GM21786 (cell line): ENCODE results near the gene ERAP2.

Experiments
- ATAC-seq: cut with Tn5 transposase; IDR thresholded peaks from one replicate; pipeline ENCODE4 v1.9.1; 2021; ENCODE audit not compliant: unreplicated experiment

Gene ERAP2

DNA sequence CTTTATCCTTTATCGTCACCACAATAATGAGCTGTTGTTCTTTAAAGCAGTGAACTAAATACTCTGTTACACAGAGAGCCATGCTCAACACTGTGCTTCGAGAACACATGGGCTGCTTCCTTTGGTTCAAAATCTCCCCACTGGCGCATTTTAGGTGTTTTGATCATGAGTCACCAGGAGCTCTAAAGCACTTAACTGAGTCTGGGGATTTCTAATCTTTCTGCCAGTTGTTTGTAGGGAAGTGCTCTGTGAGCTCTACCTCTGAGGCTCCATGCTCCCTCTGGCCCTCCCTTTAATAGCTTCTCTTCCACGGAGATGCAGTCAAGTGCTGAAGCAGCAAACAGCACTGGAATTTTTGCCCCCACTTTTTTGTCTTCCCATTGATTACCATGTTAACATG, 17.0 kb downstream of the ERAP2 start:
- ATAC-seq = no peak

DNA sequence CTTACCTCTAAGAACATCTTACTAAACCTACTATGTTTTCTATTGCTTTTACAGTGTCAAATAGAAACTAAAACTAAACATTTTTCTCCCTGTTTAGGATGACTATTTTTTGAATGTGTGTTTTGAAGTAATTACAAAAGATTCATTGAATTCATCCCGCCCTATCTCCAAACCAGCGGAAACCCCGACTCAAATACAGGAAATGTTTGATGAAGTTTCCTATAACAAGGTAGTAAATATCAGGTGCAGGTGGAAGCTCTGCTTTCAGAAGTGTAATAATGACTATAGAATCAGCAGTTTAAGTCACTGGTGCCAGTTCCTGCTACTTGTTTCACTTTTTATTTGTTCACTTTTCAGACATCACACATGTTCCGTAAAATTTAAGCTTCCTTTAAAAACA, 20.0 kb downstream of the ERAP2 start:
- ATAC-seq = peak; percentile 82

DNA sequence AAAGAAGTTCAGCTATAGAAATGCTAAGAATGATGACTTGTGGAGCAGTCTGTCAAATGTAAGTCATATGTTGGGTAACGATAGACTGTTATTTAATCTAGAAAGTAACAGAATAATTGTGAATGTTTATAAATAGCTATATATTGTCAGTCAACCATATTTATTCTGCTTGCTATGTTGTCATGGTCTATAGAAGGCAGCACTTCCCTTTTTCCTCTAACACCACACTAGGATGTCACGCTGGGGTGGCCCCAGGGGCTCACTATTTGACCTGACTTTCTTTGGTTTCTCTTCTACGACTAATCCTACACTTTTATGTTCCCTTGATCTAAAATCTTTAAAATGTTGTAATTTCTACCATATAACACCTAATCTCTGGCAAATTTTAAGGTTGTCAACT, 20.5 kb downstream of the ERAP2 start:
- peak; percentile 93 for ATAC-seq

DNA sequence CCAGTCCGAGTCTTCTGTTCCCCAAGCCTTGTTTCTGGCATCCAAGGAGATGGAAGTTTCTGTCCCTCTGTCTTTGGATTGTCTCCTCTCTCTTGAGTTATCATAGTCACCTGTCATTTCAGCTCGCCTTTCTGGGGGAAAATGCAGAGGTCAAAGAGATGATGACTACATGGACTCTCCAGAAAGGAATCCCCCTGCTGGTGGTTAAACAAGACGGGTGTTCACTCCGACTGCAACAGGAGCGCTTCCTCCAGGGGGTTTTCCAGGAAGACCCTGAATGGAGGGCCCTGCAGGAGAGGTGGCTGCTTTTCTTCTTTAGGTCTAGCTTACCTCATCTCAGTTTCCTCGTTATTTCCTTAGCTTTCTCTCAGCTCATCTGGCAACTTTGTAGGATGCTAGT, 25.1 kb downstream of the ERAP2 start:
- no peak for ATAC-seq

DNA sequence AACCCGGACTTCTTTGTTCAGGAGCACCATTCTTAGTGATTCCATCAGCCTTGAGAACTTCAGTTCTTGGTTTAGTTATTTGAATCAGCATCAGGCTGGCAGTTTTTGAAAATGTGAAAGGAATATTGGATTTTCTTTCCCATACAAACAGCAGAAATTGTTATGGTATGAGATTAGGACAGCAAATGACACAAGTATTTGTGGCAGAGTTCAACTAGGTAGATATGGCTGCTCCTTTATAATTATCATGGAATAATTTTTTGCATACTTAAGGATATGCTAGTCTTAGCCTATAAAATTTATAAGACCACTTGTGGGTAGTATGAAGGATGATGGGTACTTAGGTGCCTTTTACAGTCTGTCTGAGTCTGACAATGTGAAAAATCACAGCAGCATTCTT, 25.5 kb downstream of the ERAP2 start:
- no peak for ATAC-seq

DNA sequence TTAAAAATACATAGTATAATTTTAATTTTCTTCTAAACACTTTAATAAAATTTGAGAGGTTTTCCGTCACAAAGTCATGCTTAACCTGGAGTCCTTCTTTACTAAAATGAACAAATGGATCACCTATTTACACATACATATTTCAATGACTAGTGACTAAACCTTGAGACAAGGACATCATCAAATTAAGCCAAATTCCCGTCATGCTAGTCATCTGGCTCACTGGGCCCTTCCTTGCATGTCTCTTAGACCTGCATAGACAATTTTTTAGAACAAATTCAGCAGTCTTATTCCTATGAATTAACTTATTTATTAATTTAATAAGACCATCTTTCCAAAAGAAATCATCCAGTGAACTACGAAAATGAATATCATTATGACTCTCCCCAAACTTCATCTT, 26.6 kb downstream of the ERAP2 start:
- no peak for ATAC-seq

DNA sequence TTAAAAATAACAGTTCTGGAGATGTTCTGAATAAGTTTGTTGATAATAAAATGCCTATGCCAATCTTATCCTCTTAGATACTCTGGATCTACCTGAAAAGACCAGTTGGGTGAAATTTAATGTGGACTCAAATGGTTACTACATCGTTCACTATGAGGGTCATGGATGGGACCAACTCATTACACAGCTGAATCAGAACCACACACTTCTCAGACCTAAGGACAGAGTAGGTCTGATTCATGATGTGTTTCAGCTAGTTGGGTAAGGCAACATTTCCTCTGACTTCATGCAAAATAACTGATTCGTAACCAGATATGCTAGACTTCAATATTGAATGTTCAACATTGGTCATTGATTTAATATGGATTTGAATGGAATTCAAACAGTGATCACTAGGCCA, 27.0 kb downstream of the ERAP2 start:
- no peak for ATAC-seq

DNA sequence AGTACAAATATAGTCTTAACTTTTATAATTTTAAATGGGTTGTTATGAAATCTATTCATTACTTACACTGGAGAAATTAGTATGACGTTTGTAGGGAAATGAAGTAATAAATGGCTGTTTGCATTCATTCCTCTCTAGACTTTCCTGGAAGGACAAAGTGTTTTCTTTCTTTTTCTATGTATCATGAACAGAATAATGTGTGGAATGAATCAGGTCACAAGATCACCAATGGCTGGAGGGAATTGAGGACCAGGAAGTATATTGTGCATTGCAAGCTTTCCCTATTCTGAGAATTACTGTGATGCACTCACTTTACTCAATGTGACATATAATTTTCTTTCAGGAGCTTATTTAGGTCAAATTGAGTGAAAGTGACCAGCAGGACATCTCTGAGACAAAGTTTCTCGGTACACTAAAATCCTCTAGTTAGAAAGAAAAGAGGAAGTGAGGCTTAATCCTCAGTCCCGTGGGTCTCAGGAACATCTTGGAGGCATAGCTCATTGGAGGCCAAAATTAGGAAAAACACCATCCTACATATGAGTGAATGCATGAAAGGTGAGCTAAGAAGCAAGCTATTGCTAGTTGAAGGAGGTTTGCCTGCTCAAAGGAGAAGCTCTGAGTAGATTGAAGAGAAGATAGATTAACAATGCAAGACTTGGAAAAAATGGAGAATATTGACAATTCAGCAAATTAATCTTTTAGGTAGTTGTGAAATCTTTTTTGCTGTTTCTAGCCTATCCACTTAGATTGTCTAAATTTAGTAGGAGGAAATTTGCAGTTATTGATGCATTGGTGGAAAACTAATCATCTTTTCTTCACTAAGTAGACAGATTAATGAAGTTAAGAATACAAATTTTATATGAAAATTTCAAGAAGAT, 28.0 kb downstream of the ERAP2 start:
- no peak for ATAC-seq

DNA sequence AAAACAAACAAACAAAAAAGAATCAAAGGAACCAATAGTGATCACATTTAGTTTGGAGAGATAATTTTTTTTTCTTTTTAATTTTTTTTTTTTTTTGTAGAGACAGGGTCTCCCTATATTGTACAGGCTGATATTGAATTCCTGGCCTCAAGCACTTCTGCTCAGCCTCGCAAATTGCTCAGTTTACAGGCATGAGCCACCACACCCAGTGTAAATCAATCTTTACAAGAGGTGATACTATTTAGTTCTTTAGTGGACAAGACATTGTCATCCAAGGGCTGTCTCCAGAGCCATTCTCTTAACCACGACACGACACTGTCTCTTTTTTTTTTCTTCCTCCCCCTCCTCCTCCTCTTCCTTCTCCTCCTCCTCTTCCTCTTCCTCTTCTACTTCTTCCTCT, 29.6 kb downstream of the ERAP2 start:
- ATAC-seq = no peak

DNA sequence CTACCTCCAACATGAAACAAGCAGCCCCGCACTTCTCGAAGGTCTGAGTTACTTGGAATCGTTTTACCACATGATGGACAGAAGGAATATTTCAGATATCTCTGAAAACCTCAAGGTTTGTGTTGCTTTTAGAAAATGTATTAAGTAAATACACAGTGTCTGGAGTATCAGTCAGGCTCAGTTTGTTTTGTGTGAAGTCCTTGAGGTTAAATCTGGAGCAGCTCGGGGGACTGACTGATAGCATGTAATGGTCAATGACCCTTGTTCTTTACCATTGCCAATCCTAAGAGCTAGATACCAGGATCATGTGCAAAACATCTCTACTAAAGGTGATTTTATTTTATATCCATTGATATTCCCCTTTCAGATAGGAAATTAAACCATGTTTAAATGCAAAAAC, 32.7 kb downstream of the ERAP2 start:
- ATAC-seq = no peak

DNA sequence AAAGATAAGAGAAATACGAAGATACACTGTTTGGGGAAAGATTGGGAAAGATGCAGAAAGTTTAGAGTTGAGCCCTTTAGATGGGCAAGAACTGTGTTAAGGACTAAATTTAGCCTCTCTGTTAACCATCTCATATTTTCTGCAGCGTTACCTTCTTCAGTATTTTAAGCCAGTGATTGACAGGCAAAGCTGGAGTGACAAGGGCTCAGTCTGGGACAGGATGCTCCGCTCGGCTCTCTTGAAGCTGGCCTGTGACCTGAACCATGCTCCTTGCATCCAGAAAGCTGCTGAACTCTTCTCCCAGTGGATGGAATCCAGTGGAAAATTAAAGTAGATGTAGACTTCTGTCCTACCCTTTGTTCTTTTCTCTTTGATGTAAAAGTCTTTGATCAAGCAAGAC, 33.1 kb downstream of the ERAP2 start:
- no peak for ATAC-seq

DNA sequence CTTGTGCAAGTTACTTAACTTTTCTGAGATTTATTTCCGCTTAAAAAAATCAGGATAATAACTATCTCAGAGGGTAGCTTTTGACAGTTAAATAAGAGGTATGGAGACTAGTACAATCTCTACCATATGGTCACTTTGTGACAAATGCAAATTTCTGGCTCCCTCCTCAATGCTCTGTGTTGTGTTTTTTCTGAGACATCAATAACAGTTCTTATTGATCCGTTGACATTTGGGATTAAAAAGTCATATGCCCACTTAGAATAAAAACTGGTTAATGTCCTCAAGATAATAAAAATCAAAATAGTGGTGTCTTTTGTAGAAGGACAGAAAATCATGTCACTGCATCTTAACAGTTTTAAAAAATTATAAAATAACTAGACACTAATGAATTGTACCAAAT, 34.8 kb downstream of the ERAP2 start:
- ATAC-seq = no peak

DNA sequence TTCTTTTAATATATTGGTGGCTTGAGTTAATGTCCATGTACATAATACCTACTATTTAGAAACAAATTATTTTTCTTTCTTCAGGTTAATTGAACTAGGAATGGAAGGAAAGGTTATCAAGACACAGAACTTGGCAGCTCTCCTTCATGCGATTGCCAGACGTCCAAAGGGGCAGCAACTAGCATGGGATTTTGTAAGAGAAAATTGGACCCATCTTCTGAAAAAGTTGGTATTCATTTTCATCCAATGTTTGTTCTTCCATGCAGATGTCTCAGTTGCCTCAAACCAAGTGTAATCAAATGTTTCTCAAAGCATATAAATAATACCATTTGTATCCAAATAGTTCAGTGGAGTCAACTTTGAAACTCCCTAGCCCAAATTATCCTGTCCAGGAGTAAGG, 36.9 kb downstream of the ERAP2 start:
- no peak for ATAC-seq

DNA sequence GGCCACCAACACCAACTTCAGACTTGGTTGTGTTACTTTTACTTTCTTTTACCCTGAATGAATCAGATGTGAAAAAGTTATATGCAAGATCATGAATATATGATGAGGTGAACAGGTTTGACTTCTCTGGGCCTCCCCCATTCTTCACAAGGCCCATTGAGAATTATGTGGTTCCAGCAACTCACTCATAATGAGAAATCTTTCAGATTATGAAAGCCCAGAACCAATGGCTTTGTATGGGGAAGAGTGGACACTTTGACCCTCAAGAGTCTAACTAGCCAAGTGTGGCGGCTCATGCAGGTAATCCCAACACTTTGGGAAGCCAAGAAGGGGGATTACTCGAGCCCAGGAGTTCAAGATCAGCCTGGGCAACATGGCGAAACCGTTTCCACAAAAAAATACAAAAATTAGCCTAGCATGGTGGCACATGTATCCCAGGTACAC, 43.5 kb downstream of the ERAP2 start:
- peak; percentile 81 for ATAC-seq

DNA sequence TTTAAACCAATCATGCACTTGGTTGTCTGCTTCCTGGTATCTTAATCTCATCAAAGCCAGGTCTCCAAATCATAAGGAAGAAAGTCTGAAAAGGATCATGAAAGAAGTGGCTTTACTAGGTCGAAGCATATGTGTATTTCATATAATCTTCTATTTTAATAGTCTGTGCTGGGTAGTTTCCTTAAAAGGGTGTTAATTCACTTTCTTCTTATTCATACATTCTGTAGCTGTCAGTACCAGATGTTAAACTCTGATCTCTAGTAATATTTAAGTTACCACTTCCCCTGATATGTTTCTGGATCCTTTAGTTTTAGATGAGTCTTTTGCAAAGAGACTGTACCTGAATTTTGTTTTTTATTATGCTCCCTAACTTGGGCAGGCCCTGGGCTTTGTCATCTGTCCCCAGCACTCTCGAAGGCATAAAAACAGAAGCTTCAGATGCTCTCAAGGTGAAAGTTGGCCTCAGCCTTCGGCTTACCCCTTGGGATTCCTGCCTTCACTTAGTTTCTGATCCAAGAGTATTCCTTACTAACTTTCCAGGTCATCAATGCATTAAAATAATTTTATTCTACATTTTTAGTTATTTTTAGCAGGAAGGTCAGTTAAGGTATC, 44.5 kb downstream of the ERAP2 start:
- ATAC-seq = no peak

DNA sequence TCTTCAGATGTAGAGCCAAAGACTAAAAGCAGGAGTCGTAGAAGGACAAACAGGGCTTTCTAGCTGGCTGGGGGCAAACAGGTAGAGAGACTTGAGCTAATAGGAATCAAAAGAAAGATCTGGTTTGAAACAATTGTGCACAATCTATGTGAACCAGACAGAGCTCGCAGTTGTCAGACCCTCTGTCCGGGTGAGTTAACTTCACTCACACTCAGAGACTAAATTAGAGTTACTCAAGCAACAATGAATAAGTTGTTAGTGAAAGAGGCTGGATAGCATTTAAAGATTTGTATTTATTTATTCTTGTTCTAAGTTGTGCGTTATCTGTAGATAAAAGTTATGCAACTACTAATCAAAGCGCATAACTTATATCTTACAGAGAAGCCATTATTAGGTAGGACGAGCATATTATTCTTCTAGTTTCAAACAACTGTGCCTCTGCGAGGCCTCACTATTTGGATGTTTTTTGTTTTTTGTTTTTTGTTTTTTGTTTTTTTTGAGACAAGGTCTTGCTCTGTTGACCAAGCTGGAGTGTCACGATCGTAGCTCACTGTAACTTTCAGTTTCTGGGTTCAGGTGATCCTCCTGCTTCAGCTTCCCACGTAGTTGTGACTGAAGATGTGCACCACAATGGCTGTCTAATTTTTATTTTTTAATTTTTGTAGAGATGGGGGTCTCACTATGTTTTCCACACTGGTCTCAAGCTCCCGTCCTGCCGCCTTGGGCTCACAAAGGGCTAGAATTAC, 46.4 kb downstream of the ERAP2 start:
- ATAC-seq = no peak

DNA sequence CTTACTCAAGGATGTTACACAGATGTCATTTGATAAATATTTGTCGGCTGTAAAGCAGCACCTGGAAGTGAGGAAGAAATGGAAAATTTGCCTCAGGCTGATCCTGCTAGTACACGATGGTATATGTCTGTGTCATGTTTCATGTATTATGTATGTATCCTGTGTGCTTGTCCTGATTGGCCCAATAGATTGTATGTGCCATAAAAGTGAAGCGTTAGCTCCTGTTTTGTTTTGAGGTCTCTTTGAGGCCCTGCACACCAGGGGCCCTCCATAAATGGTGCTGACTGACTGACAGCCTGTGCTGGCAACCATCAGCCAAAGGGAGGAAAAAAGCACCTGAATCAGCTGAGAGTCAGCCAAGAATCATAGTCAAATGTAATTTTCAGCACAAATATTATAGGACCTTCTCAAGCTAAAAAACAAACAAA, 47.7 kb downstream of the ERAP2 start:
- ATAC-seq = no peak

DNA sequence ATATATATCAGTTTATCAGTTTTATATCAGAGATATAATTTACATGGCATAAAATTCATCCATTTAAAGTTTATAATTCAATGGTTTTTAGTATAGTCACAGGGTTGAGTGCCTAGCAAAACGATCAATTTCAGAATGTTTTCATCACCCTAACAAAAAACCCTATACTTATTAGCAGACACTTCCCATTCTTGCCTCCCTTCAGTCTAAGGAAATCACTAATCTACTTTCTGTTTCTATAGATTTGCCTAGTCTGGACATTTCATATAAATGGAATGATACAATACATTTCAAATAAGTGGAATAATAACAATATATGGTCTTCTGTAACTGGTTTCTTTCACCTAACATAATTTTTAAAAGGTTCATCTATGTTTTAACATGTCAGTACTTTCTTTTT, 50.0 kb downstream of the ERAP2 start:
- ATAC-seq = no peak

DNA sequence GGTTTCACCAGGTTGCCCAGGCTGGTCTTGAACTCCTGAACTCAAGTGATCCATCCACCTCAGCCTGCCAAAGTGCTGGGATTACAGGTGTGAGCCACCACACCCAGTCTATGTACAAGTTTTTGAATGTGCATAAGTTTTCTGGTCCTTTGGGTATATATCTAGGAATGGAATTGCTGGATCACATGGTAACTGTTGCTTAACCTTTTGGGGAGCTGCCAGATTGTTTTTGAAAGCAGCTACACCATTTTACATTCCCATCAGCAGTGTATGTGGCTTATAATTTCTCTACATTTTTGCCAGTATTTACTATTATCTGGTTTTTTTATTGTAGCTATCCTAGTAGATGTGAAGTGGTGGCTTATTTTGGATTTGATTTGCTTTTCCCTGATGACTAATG, 50.7 kb downstream of the ERAP2 start:
- no peak for ATAC-seq

DNA sequence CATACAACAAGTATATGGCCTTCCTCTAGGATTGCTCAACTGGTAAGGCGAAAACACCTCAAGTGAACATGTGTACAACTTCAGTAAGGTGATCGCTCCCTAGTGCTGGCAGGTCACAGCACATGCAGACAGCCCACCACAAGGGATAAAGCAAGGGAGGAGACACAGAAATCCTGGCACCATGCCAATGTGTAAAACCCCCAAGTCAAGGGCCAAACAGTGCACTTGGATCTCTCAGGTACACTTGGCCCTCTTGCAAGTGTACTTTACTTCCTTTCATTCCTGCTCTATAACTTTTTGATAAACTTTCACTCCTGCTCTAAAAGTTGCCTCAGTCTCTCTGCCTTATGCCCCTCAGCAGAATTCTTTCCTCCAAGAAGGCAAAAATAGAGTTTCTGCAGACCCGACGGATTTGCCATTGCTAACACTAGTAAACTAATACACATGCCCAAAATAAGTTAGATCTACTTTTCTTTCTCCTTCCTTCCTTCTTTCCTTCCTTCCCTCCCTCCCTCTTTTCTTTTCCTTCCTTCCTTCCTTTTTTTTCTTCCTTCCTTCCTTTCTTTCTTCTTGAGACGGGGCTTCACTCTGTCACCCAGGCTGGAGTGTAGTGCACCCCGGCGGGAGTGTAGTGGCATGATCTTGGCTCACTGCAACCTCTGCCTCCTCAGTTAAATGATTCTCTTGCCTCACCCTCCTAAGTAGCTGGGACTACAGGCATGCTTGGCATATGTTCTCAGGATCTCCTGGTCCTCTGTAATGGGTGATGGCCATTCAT, 52.8 kb downstream of the ERAP2 start:
- ATAC-seq = no peak

DNA sequence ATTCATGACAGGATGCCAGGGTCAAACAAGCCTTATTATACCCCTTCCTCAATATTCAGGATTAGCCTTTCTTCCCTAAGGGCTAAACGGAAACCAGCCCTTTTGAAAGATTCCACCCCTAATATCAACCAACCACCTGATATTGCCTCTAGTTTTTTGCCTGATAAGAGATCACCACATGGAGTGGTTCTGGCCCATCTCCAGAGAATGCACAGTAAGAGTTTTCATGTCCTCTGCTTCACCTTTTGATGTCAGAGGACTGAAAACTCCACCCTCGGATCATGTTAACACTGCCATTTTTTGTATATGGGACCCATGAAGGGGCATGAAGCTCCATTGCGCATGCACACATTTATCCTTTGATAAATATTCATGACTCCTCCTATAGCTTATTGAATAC, 53.8 kb downstream of the ERAP2 start:
- ATAC-seq = no peak
